Measurements from ENCODE around the gene NUBP2. TPM values are rescaled to one million over a fixed set of nuclear protein-coding genes. Genes with fewer than 3 reads are reported as not detected.

Gene NUBP2
- total and polyA plus RNA-seq, 8 donors: 14.7 to 171 (median 67.7) TPM

DNA sequence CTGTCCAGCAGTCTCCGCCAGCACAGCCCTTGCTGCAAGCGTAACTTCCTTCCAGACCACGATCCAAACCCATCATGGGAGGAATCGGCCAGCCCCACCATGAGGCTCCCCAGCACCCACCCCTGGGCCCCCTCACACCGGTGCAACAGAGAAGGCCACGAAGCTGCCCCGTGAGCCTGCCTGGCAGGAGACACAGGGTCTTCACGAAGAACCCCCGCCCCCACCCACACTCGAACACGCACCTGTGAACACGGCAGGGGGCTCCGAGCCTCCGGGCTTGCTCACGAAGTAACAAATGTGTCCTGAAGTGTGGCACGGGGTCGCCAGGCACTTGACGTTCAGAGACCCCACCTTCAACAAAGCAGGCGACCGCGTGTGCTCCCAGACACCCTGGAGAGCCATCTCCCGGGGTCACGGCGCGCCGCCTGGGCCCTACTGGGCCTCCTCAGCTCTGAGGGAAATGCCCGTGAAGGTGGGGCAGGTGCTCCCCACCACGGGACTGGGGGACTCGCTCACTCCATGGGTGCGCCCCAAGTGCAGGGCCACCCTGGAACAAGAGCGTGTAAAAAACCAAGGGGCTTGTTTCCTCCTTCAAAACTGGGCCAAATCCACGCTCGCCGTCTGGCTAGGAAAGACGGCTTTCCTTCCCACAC lies 36.2 kb downstream of the NUBP2 start:
- intact Hi-C loops (cut with DNase I; ENCODE audit: low total_unique reads): no loop called here
- Histone ChIP-seq H3K27me3 (no peaks in the 10 kb centered on the region), H3K4me3 (no peak overlapping the region), H3K9me3 (no peaks in the 10 kb centered on the region), H3K36me3 (peaks cover 29 to 91% (median 87%) of the 10 kb centered on the region in 4 donors), H3K27ac (no peak overlapping the region), H3K4me1 (peaks cover 0 to 8% (median 5%) of the 10 kb centered on the region in 4 donors)
- TF ChIP-seq, protein P1, sequence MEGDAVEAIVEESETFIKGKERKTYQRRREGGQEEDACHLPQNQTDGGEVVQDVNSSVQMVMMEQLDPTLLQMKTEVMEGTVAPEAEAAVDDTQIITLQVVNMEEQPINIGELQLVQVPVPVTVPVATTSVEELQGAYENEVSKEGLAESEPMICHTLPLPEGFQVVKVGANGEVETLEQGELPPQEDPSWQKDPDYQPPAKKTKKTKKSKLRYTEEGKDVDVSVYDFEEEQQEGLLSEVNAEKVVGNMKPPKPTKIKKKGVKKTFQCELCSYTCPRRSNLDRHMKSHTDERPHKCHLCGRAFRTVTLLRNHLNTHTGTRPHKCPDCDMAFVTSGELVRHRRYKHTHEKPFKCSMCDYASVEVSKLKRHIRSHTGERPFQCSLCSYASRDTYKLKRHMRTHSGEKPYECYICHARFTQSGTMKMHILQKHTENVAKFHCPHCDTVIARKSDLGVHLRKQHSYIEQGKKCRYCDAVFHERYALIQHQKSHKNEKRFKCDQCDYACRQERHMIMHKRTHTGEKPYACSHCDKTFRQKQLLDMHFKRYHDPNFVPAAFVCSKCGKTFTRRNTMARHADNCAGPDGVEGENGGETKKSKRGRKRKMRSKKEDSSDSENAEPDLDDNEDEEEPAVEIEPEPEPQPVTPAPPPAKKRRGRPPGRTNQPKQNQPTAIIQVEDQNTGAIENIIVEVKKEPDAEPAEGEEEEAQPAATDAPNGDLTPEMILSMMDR (IDR thresholded peaks at IDR 0.05): no peak
- TF ChIP-seq POLR2A (IDR thresholded peaks at IDR 0.05) (no peak), POLR2AphosphoS5 (IDR thresholded peaks at IDR 0.05) (no peak)
- no peak for DNase-seq
- WGBS, 5 donors: 92 to 96% (median 95%) methylated on average over 35 of the region's 35 CpGs

DNA sequence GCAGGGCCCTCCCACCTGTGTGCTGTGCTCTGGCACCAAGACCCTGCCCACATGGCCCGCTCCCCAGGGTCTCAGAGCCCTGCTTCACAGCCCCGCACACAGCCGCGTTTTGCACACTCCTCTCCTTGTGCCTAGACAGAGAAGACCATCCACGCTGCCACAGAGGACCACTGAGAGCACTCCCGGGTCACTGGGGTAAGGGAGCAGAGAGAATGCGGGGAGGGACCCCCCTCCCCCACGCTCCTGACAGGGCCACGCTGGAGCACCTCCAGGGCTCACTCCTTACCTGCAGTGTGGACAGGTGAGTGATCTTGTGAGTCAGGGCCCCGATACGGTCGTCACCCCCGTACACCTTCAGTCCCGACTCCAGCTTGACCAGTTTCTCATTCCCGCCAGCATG lies 36.9 kb downstream of the NUBP2 start:
- no peaks in the 10 kb centered on the region for H3K9me3 ChIP-seq
- peaks cover 29 to 85% (median 83%) of the 10 kb centered on the region in 4 donors for H3K36me3 ChIP-seq
- no peak overlapping the region for H3K27ac ChIP-seq
- H3K4me1 ChIP-seq: peaks cover 0 to 14% (median 11%) of the 10 kb centered on the region in 4 donors
- H3K27me3 ChIP-seq: no peaks in the 10 kb centered on the region
- intact Hi-C loops (cut with DNase I; ENCODE audit: low total_unique reads): no loop called here
- H3K4me3 ChIP-seq: no peak overlapping the region
- WGBS, 5 donors: 88 to 97% (median 94%) methylated on average over 9 to 15 of the region's 15 CpGs
- no peak for DNase-seq
- TF ChIP-seq POLR2A (IDR thresholded peaks at IDR 0.05): no peak
- TF ChIP-seq, protein P1 (IDR thresholded peaks at IDR 0.05): no peak
- TF ChIP-seq POLR2AphosphoS5 (IDR thresholded peaks at IDR 0.05): no peak
- no peak for TF ChIP-seq EP300 (IDR thresholded peaks at IDR 0.05)

DNA sequence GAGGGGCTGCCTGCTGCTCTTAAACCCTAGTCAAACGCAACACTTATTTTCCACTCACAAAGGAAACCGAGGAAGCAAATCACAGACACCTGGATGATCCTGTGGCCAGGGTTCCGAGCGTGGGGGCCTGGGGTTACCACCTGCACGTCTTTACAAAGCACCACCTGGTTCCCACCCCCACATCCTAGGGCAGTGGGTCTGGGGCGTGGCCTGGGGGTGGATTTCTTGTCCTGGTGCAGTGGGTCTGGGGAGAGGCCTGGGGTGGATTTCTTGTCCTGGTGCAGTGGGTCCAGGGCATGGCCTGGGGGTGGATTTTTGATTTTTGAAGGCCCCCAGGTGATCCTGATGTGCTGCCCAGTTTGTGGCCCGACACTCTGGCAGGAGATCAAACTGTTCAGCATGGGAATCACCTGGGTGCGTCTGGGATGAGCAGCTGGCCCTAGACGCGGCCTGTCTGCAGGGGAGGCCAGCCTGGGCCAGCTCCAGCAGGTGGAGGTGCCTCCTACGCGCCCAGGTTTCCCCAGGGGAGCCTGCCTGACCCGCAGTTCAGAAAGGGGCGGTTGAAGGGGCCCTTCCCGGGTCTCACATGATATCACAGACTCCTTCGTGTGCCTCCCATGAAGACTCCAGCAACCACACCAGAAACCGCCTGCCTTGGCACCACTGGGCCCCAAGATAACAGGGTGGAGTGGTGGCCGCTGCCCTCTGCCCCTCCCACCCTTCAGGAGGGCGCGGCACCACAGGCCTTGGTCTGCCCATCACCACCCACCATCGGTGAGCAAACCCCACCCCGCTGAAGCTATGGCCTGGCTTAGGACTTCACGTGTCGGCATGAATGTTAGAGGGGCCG lies 37.6 kb downstream of the NUBP2 start:
- no peak for TF ChIP-seq POLR2AphosphoS5 (IDR thresholded peaks at IDR 0.05)
- TF ChIP-seq, protein P1 (IDR thresholded peaks at IDR 0.05): no peak
- TF ChIP-seq POLR2A (IDR thresholded peaks at IDR 0.05): no peak
- no peak for TF ChIP-seq EP300 (IDR thresholded peaks at IDR 0.05)
- Histone ChIP-seq H3K27me3 (no peaks in the 10 kb centered on the region), H3K27ac (no peak overlapping the region), H3K36me3 (peaks cover 29 to 78% (median 77%) of the 10 kb centered on the region in 4 donors), H3K9me3 (no peaks in the 10 kb centered on the region), H3K4me3 (no peak overlapping the region), H3K4me1 (peaks cover 4 to 21% (median 18%) of the 10 kb centered on the region in 4 donors)
- DNase-seq: no peak
- 85 to 87% (median 85%) methylated on average over 14 to 25 of the region's 25 CpGs for WGBS, 5 donors
- intact Hi-C loops (cut with DNase I; ENCODE audit: low total_unique reads): no loop called here

DNA sequence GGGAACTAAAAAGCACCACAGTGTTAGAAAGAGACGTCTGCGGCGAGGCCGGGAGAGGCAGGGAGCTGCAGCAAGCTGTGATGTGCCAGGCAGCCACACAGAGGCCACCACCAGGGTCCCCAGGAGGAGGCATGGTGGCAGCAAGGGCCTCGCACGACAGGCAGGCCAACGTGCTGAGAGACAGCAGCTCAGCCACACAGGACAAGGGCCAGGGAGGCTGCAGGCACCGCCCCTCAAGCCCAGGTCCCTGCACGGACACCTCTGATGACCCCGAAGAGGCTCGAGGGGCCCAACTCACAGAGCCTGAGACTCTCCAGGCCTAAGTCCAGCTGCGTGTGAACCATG lies 38.2 kb downstream of the NUBP2 start:
- Histone ChIP-seq H3K36me3 (peaks cover 29 to 72% (median 71%) of the 10 kb centered on the region in 4 donors), H3K4me1 (peaks cover 10 to 27% (median 24%) of the 10 kb centered on the region in 4 donors)
- WGBS, 5 donors: 87 to 94% (median 91%) methylated on average over 7 to 12 of the region's 12 CpGs

More for the DNA sequence above, 38.2 kb downstream of the NUBP2 start:
- intact Hi-C loops (cut with DNase I; ENCODE audit: low total_unique reads): no loop called here
- H3K4me3 ChIP-seq: no peak overlapping the region
- TF ChIP-seq, protein P1 (IDR thresholded peaks at IDR 0.05): no peak
- TF ChIP-seq EP300 (IDR thresholded peaks at IDR 0.05) (no peak), POLR2AphosphoS5 (IDR thresholded peaks at IDR 0.05) (no peak), POLR2A (IDR thresholded peaks at IDR 0.05) (no peak)
- DNase-seq: no peak
- H3K27ac ChIP-seq: no peak overlapping the region
- H3K27me3 ChIP-seq: no peaks in the 10 kb centered on the region
- no peaks in the 10 kb centered on the region for H3K9me3 ChIP-seq
